SK-N-SH treated with all-trans-retinoic acid at 6 μM for 48 hours (cell line): ENCODE measurements around the gene MED27.

Experiments
- ATAC-seq: fragments of 200-7000 bp; cut with Tn5 transposase; 3 replicates; pipeline ENCODE4 v1.9.1; 2020; ENCODE audit warnings: mild to moderate bottlenecking, moderate library complexity
- ARNTL ChIP-seq: fragments of 450-650 bp; formaldehyde crosslinking; IDR thresholded peaks from 2 replicates; pipeline ENCODE4 v1.5.0; 2020; ENCODE audit warnings: low read depth, mild to moderate bottlenecking, moderate library complexity, borderline replicate concordance
- BACH2 ChIP-seq: fragments of 250-450 bp; sonication (Bioruptor Pico); IDR thresholded peaks from 2 replicates; pipeline ENCODE4 v1.9.0; 2021; ENCODE audit warnings: mild to moderate bottlenecking, borderline replicate concordance
- CREB5 ChIP-seq: fragments of 250-450 bp; sonication (Bioruptor Pico); IDR thresholded peaks from 2 replicates; pipeline ENCODE4 v1.5.1; 2020; ENCODE audit warnings: low read depth, mild to moderate bottlenecking, moderate library complexity
- CSDC2 ChIP-seq: fragments of 250-450 bp; sonication (Bioruptor Pico); IDR thresholded peaks from 2 replicates; pipeline ENCODE4 v1.5.0; 2020; ENCODE audit warnings: mild to moderate bottlenecking, moderate library complexity
- CSRNP3 ChIP-seq: fragments of 250-450 bp; sonication (Bioruptor Pico); IDR thresholded peaks from 2 replicates; pipeline ENCODE4 v1.5.1; 2021; ENCODE audit warnings: mild to moderate bottlenecking, moderate library complexity
- ESRRG ChIP-seq: fragments of 250-450 bp; sonication (Bioruptor Pico); IDR thresholded peaks from 2 replicates; pipeline ENCODE4 v1.6.1; 2021; ENCODE audit warnings: mild to moderate bottlenecking
- GLIS3 ChIP-seq: fragments of 250-450 bp; sonication (Bioruptor Pico); IDR thresholded peaks from 2 replicates; pipeline ENCODE4 v1.5.0; 2020; ENCODE audit warnings: mild to moderate bottlenecking, moderate library complexity
- ISL1 ChIP-seq: fragments of 250-450 bp; sonication (Bioruptor Pico); IDR thresholded peaks from 2 replicates; pipeline ENCODE4 v2.1.2; 2022; ENCODE audit warnings: mild to moderate bottlenecking, moderate library complexity
- OSR1 ChIP-seq: fragments of 250-450 bp; sonication (Bioruptor Pico); IDR thresholded peaks from 2 replicates; pipeline ENCODE4 v1.8.0; 2022; ENCODE audit warnings: moderate library complexity, mild to moderate bottlenecking, inconsistent platforms
- PPARA ChIP-seq: fragments of 250-450 bp; sonication (Bioruptor Pico); IDR thresholded peaks from 2 replicates; pipeline ENCODE4 v1.5.0; 2020; ENCODE audit warnings: mild to moderate bottlenecking, borderline replicate concordance
- RARB ChIP-seq: fragments of 250-450 bp; sonication (Bioruptor Pico); IDR thresholded peaks from 2 replicates; pipeline ENCODE4 v1.8.0; 2021; ENCODE audit warnings: mild to moderate bottlenecking, moderate library complexity
- SNAI2 ChIP-seq: fragments of 250-450 bp; sonication (Bioruptor Pico); IDR thresholded peaks from 2 replicates; pipeline ENCODE4 v1.5.0; 2020; ENCODE audit warnings: mild to moderate bottlenecking, moderate library complexity
- TCF4 ChIP-seq: fragments of 250-450 bp; sonication (Bioruptor Pico); IDR thresholded peaks from 2 replicates; pipeline ENCODE4 v1.8.0; 2021; ENCODE audit warnings: mild to moderate bottlenecking, moderate library complexity, borderline replicate concordance
- TOX ChIP-seq: fragments of 250-450 bp; sonication (Bioruptor Pico); IDR thresholded peaks from 2 replicates; pipeline ENCODE4 v1.8.0; 2021; ENCODE audit warnings: mild to moderate bottlenecking, moderate library complexity, borderline replicate concordance
- ZC3H10 ChIP-seq: fragments of 250-450 bp; sonication (Bioruptor Pico); IDR thresholded peaks from 2 replicates; pipeline ENCODE4 v1.5.1; 2021; ENCODE audit warnings: mild to moderate bottlenecking, moderate library complexity
- ZFP3 ChIP-seq: fragments of 250-450 bp; sonication (Bioruptor Pico); IDR thresholded peaks from 2 replicates; pipeline ENCODE4 v1.5.0; 2020; ENCODE audit warnings: mild to moderate bottlenecking, moderate library complexity
- ZFP30 ChIP-seq: fragments of 450-650 bp; formaldehyde crosslinking; IDR thresholded peaks from 2 replicates; pipeline ENCODE4 v1.5.0; 2022; ENCODE audit warnings: mild to moderate bottlenecking, moderate library complexity
- ZNF565 ChIP-seq: fragments of 450-650 bp; formaldehyde crosslinking; conservative IDR thresholded peaks from 2 replicates; pipeline ENCODE4 v1.5.0; 2020; ENCODE audit warnings: low read depth, mild to moderate bottlenecking, moderate library complexity
- ZNF70 ChIP-seq: fragments of 450-650 bp; formaldehyde crosslinking; IDR thresholded peaks from 2 replicates; pipeline ENCODE4 v1.5.0; 2020; ENCODE audit warnings: mild to moderate bottlenecking, moderate library complexity
- ZNF8 ChIP-seq: fragments of 450-650 bp; formaldehyde crosslinking; IDR thresholded peaks from 2 replicates; pipeline ENCODE4 v1.5.0; 2020; ENCODE audit warnings: mild to moderate bottlenecking, moderate library complexity
- TF ChIP-seq, protein P1 (sequence below): fragments of 250-450 bp; sonication (Bioruptor Pico); IDR thresholded peaks from 2 replicates; pipeline ENCODE4 v1.8.0; 2021; ENCODE audit warnings: low read depth, mild to moderate bottlenecking, moderate library complexity, borderline replicate concordance
- TF ChIP-seq, protein P2 (sequence below): fragments of 250-450 bp; sonication (Bioruptor Pico); IDR thresholded peaks from 2 replicates; pipeline ENCODE4 v1.8.0; 2020; ENCODE audit warnings: mild to moderate bottlenecking, moderate library complexity, borderline replicate concordance

Gene MED27

DNA sequence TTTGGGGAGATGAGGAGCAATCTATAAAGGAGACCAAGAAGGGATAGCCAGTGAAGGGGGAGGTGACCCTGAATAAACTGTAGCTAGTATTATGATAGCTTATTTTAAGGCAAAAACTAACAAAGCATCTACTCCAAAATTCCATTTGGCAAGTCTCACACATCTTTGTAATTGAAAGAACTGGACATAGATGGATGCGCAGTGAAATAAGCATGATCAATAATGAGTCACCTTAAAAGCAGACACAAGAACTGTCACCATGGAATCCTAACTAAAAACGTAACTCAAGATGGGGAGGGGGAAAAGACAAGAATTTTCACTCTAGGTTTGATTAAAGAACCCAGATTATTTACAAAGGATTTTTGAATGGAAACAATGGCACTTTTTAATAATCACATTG, 164.5 kb downstream of the MED27 start:
- TF ChIP-seq ZFP30 (CRISPR knock-in tag) (no peak), BACH2 (no peak), ZFP3 (CRISPR knock-in tag) (no peak), ZNF565 (CRISPR knock-in tag) (no peak)
- ATAC-seq = no peak; the same call in 2 of the 3 replicates

DNA sequence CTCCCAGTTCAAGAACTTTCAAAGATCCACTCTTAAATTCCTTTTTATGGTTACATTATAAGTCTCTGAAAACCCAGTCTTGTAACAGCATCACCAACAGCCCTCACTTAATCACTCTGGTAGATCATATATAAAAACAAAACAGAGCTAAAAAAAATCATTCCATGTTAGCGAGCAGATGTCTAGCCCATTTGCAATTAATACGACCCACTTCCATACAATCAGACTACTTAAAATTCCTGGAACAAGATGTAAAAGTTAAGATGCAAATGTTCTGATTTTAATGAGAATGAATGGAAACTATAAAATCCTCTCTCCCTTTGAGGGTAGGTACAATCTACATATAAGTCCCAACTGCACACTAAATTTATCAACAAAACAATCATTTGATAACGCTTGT, 167.0 kb downstream of the MED27 start:
- ATAC-seq = no peak
- TF ChIP-seq, protein P1, sequence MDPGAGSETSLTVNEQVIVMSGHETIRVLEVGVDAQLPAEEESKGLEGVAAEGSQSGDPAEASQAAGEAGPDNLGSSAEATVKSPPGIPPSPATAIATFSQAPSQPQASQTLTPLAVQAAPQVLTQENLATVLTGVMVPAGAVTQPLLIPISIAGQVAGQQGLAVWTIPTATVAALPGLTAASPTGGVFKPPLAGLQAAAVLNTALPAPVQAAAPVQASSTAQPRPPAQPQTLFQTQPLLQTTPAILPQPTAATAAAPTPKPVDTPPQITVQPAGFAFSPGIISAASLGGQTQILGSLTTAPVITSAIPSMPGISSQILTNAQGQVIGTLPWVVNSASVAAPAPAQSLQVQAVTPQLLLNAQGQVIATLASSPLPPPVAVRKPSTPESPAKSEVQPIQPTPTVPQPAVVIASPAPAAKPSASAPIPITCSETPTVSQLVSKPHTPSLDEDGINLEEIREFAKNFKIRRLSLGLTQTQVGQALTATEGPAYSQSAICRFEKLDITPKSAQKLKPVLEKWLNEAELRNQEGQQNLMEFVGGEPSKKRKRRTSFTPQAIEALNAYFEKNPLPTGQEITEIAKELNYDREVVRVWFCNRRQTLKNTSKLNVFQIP = no peak
- TF ChIP-seq ARNTL (CRISPR knock-in tag) = no peak
- TF ChIP-seq ESRRG (CRISPR knock-in tag) = no peak
- no peak for TF ChIP-seq ZNF70
- no peak for TF ChIP-seq ZFP3 (CRISPR knock-in tag)
- TF ChIP-seq SNAI2 (CRISPR knock-in tag) = no peak
- no peak for TF ChIP-seq ZFP30 (CRISPR knock-in tag)
- TF ChIP-seq CSRNP3 (CRISPR knock-in tag) = no peak
- no peak for TF ChIP-seq BACH2
- no peak for TF ChIP-seq ZC3H10
- no peak for TF ChIP-seq ISL1 (CRISPR knock-in tag)
- TF ChIP-seq TOX (CRISPR knock-in tag) = no peak
- TF ChIP-seq CREB5 (CRISPR knock-in tag) = no peak
- TF ChIP-seq CSDC2 (CRISPR knock-in tag) = no peak
- TF ChIP-seq OSR1 (CRISPR knock-in tag) = no peak
- TF ChIP-seq, protein P2, sequence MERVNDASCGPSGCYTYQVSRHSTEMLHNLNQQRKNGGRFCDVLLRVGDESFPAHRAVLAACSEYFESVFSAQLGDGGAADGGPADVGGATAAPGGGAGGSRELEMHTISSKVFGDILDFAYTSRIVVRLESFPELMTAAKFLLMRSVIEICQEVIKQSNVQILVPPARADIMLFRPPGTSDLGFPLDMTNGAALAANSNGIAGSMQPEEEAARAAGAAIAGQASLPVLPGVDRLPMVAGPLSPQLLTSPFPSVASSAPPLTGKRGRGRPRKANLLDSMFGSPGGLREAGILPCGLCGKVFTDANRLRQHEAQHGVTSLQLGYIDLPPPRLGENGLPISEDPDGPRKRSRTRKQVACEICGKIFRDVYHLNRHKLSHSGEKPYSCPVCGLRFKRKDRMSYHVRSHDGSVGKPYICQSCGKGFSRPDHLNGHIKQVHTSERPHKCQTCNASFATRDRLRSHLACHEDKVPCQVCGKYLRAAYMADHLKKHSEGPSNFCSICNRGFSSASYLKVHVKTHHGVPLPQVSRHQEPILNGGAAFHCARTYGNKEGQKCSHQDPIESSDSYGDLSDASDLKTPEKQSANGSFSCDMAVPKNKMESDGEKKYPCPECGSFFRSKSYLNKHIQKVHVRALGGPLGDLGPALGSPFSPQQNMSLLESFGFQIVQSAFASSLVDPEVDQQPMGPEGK (CRISPR knock-in tag) = no peak
- no peak for TF ChIP-seq GLIS3 (CRISPR knock-in tag)

GRCh38 chr9:131912069-131912468, 167.6 kb downstream of the MED27 start:
- ATAC-seq = no peak
- TF ChIP-seq ZC3H10 (no peak), ISL1 (CRISPR knock-in tag) (no peak), TCF4 (CRISPR knock-in tag) (no peak), ZNF8 (CRISPR knock-in tag) (no peak), PPARA (no peak), ZFP30 (CRISPR knock-in tag) (no peak), CREB5 (CRISPR knock-in tag) (no peak), ZNF565 (CRISPR knock-in tag) (no peak), SNAI2 (CRISPR knock-in tag) (no peak), TOX (CRISPR knock-in tag) (no peak), RARB (CRISPR knock-in tag) (no peak)
- TF ChIP-seq, protein P1 = no peak
